ENCODE measurements around the gene MGAT4D.

DNA sequence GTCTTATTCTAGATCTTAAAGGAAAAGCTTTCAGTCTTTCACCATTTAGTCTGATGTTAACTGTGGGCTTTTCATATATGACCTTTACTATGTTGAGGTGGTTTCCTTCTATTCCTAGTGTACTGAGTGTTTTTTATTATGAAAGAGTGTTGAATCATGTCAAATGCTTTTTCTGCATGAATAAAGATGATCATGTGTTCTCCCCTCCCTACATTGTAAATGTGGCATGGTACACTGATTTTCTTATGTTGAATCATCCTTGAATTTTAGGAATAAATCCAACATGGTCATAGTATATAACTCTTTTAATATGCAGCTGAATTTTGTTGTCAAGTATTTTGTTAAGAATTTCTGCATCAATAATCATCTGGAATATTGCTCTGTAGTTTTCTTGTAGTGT lies 75.0 kb downstream of the MGAT4D start:
- TF ChIP-seq CTCF (optimal IDR thresholded peaks at IDR 0.05 in 1 of 3, IDR thresholded peaks at IDR 0.05 in 1 of 3, conservative IDR thresholded peaks at IDR 0.05 in 1 of 3; ENCODE audit: extremely low read depth in 1 of 3, insufficient read depth in 2 of 3, low read length in 3 of 3) (no peak), EZH2 (IDR thresholded peaks at IDR 0.05; ENCODE audit: low read length) (no peak)

Measured in keratinocyte (primary cell).